Mucosa of rectum (tissue), 2 donors: ENCODE results near the gene CACNB1.
"Not testable (repeated sequence)": the region's sequence is repeated elsewhere in the genome, so short reads cannot be mapped to it uniquely, and the experiment has no call there.

Experiments used
- H3K27ac ChIP-seq, 2 donors: one replicate each; pipeline ENCODE4 v1.7.0; 2013; ENCODE audit warnings: inconsistent platforms in 2 of 2, low read depth in 2 of 2, low read length in 2 of 2
- H3K27me3 ChIP-seq, 2 donors: one replicate each; pipeline ENCODE4 v1.7.0; 2013; ENCODE audit warnings: low read length in 2 of 2; ENCODE audit not compliant: control insufficient read depth in 2 of 2, insufficient read depth in 2 of 2
- H3K36me3 ChIP-seq, 2 donors: one replicate each; pipeline ENCODE4 v1.7.0; 2013; ENCODE audit warnings: low read length in 2 of 2; ENCODE audit not compliant: control insufficient read depth in 2 of 2, insufficient read depth in 2 of 2
- H3K4me1 ChIP-seq, 2 donors: one replicate each; pipeline ENCODE4 v1.7.0; 2013; ENCODE audit warnings: low read length in 2 of 2, mild to moderate bottlenecking in 1 of 2; ENCODE audit not compliant: control insufficient read depth in 2 of 2, insufficient read depth in 2 of 2
- H3K4me3 ChIP-seq, 2 donors: one replicate each; pipeline ENCODE4 v1.7.0; 2013; ENCODE audit warnings: low read length in 2 of 2
- H3K9ac ChIP-seq, 2 donors: one replicate each; pipeline ENCODE4 v1.7.0; 2013; ENCODE audit warnings: low read length in 2 of 2, low read depth in 1 of 2, mild to moderate bottlenecking in 1 of 2
- H3K9me3 ChIP-seq, 2 donors: one replicate each; pipeline ENCODE4 v1.7.0; 2013; ENCODE audit warnings: low read length in 2 of 2; ENCODE audit not compliant: control insufficient read depth in 2 of 2
- donor health status: healthy.
- donor health status: Normal muscosa, but diverticular disease.

CACNB1 gene

GRCh38 chr17:39174920-39175694 lies 22.4 kb downstream of the CACNB1 start:
- Histone ChIP-seq H3K27me3 (no peaks in the 10 kb centered on the region), H3K4me1 (peaks cover 5 to 18% of the 10 kb centered on the region in 2 donors), H3K9ac (peak overlapping the region in 1 of 2 donors; percentile 6), H3K4me3 (no peak overlapping the region), H3K27ac (no peak overlapping the region), H3K9me3 (no peaks in the 10 kb centered on the region), H3K36me3 (peaks cover 0 to 3% of the 10 kb centered on the region in 2 donors)

- peaks cover 0 to 3% of the 10 kb centered on the region in 2 donors for H3K36me3 ChIP-seq
- no peaks in the 10 kb centered on the region for H3K27me3 ChIP-seq
- H3K9ac ChIP-seq, result no peak overlapping the region
- H3K9me3 ChIP-seq, result no peaks in the 10 kb centered on the region
- H3K4me3 ChIP-seq, result no peak overlapping the region
- H3K27ac ChIP-seq, result no peak overlapping the region
- peaks cover 5 to 15% of the 10 kb centered on the region in 2 donors for H3K4me1 ChIP-seq
These were observed 23.8 kb downstream of the CACNB1 start for GRCh38 chr17:39173526-39174274.

- no peak overlapping the region for H3K4me3 ChIP-seq
- no peak overlapping the region for H3K27ac ChIP-seq
- H3K36me3 ChIP-seq, result peaks cover 0 to 3% of the 10 kb centered on the region in 2 donors
- H3K9me3 ChIP-seq, result no peaks in the 10 kb centered on the region
- H3K4me1 ChIP-seq, result peaks cover 2 to 9% of the 10 kb centered on the region in 2 donors
- no peaks in the 10 kb centered on the region for H3K27me3 ChIP-seq
- H3K9ac ChIP-seq, result no peak overlapping the region
These were observed 24.4 kb downstream of the CACNB1 start for GRCh38 chr17:39173080-39173479.

- peaks cover 0 to 3% of the 10 kb centered on the region in 2 donors for H3K36me3 ChIP-seq
- H3K27ac ChIP-seq, result no peak overlapping the region
- peaks cover 0 to 3% of the 10 kb centered on the region in 2 donors for H3K4me1 ChIP-seq
- no peak overlapping the region for H3K9ac ChIP-seq
- no peak overlapping the region for H3K4me3 ChIP-seq
- H3K27me3 ChIP-seq, result no peaks in the 10 kb centered on the region
- no peaks in the 10 kb centered on the region for H3K9me3 ChIP-seq
These were observed 25.5 kb downstream of the CACNB1 start for GRCh38 chr17:39171933-39172332.

GRCh38 chr17:39170558-39170957 lies 26.9 kb downstream of the CACNB1 start:
- Histone ChIP-seq H3K4me1 (peaks cover 0 to 3% of the 10 kb centered on the region in 2 donors), H3K36me3 (no peaks in the 10 kb centered on the region)

GRCh38 chr17:39170109-39170508 lies 27.4 kb downstream of the CACNB1 start:
- H3K27me3 ChIP-seq, result no peaks in the 10 kb centered on the region
- H3K27ac ChIP-seq, result no peak overlapping the region
- H3K4me3 ChIP-seq, result no peak overlapping the region
- H3K9me3 ChIP-seq, result no peaks in the 10 kb centered on the region
- no peak overlapping the region for H3K9ac ChIP-seq
- H3K36me3 ChIP-seq, result no peaks in the 10 kb centered on the region
- peaks cover 0 to 2% of the 10 kb centered on the region in 2 donors for H3K4me1 ChIP-seq

More at GRCh38 chr17:39170558-39170957, 26.9 kb downstream of the CACNB1 start:
- H3K4me3 ChIP-seq, result no peak overlapping the region
- H3K9ac ChIP-seq, result no peak overlapping the region
- no peaks in the 10 kb centered on the region for H3K27me3 ChIP-seq
- H3K9me3 ChIP-seq, result no peaks in the 10 kb centered on the region
- H3K27ac ChIP-seq, result no peak overlapping the region

GRCh38 chr17:39169518-39169917 lies 28.0 kb downstream of the CACNB1 start:
- H3K4me1 ChIP-seq, result peaks cover under 1 to 2% of the 10 kb centered on the region in 2 donors
- H3K4me3 ChIP-seq, result no peak overlapping the region
- no peak overlapping the region for H3K27ac ChIP-seq
- no peaks in the 10 kb centered on the region for H3K27me3 ChIP-seq
- H3K9me3 ChIP-seq, result no peaks in the 10 kb centered on the region
- H3K9ac ChIP-seq, result no peak overlapping the region
- no peaks in the 10 kb centered on the region for H3K36me3 ChIP-seq

- Histone ChIP-seq H3K36me3 (no peaks in the 10 kb centered on the region), H3K4me3 (no peak overlapping the region), H3K27ac (no peak overlapping the region), H3K9me3 (no peaks in the 10 kb centered on the region), H3K4me1 (peaks cover 3% of the 10 kb centered on the region in 2 donors), H3K9ac (no peak overlapping the region), H3K27me3 (no peaks in the 10 kb centered on the region)
These were observed 28.4 kb downstream of the CACNB1 start for GRCh38 chr17:39169101-39169500.

GRCh38 chr17:39168503-39168902 lies 29.0 kb downstream of the CACNB1 start:
- H3K27me3 ChIP-seq, H3K9ac ChIP-seq, H3K27ac ChIP-seq, H3K4me3 ChIP-seq, H3K36me3 ChIP-seq, H3K4me1 ChIP-seq, H3K9me3 ChIP-seq: not testable (repeated sequence)

GRCh38 chr17:39167476-39167875 lies 30.0 kb downstream of the CACNB1 start:
- Histone ChIP-seq H3K27ac (peak overlapping the region in 1 of 2 donors; percentile 18), H3K9me3 (no peaks in the 10 kb centered on the region), H3K9ac (no peak overlapping the region), H3K27me3 (no peaks in the 10 kb centered on the region), H3K4me1 (peaks cover 3% of the 10 kb centered on the region in 2 donors), H3K4me3 (no peak overlapping the region), H3K36me3 (no peaks in the 10 kb centered on the region)
